Urinary bladder (tissue), 4 donors: ENCODE measurements around the gene GRIA1. TPM values are rescaled to one million over a fixed set of nuclear protein-coding genes. Genes with fewer than 3 reads are reported as not detected.

Experiments used
- DNase-seq: peaks from one replicate; pipeline ENCODE4 v3.0.0-alpha.2; 2015; ENCODE audit errors: extremely low spot score
- H3K27ac ChIP-seq: one replicate; pipeline ENCODE4 v1.5.1; 2013; ENCODE audit warnings: low read depth, mild to moderate bottlenecking, moderate library complexity
- H3K36me3 ChIP-seq: one replicate; pipeline ENCODE4 v1.6.1; 2013; ENCODE audit warnings: mild to moderate bottlenecking, moderate library complexity; ENCODE audit not compliant: insufficient read depth
- H3K4me1 ChIP-seq: one replicate; pipeline ENCODE4 v1.6.1; 2013; ENCODE audit warnings: mild to moderate bottlenecking, moderate library complexity; ENCODE audit not compliant: insufficient read depth
- H3K4me3 ChIP-seq: one replicate; pipeline ENCODE4 v1.5.1; 2013; ENCODE audit warnings: low read depth, low read length
- WGBS: extraction: QIAGEN DNeasy Blood & Tissue Kit; methylation state at CpG from one replicate; pipeline ENCODE4 v1.1.7; 2013; 5-methylcytosine and 5-hydroxymethylcytosine counted together
- polyA plus RNA-seq: library from polyadenylated mRNA; stranded (reverse); fragments of 200-250 nt; gene quantifications from one replicate; pipeline ENCODE4 v1.2.3, GENCODE V29; 2013
- total RNA-seq: library from RNA; depleted of rRNA; stranded (reverse); fragments of >200 nt; gene quantifications from one replicate; pipeline ENCODE4 v1.2.3, GENCODE V29; 2014
- donor health status: healthy with polysubstance abuse.
- donor health status: healthy.

Gene GRIA1
- total and polyA plus RNA-seq, 2 donors: 0.27 to 3.0 TPM

DNA sequence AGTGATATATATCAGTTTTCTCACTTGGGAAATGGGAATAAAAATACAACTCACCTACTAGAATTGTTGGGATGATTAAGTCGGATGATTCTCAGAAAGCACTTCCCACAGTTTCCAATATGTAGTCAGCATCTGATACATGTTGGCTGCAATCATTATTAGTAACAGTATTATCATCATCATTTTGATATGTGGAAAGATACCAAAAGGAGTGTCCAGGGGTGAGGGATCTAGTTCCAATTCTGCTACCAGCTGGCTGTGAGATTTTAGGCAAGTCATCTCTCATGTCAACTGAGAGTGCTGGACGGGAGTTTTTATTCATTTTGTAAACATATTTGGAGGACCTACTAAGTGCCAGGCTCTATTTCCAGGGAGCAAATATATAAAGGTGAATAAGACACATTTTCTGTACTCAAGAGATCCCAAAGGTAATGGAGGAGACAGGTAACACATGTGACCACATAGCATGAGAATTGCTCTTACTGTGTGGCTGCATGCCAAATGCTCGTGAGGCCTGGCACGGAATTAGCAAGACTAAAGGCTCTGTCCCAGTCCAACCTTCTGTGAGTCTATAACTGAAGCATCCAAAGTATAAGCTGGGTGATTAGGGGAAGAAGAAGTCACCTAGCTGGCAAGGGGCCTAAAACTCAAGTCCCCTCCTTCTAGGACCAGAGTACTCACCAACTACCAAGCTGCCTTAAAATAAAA, 83.0 kb downstream of the GRIA1 start:
- no peak for DNase-seq
- Histone ChIP-seq H3K36me3 (no peaks in the 10 kb centered on the region), H3K4me1 (no peaks in the 10 kb centered on the region), H3K27ac (no peak overlapping the region), H3K4me3 (no peak overlapping the region)
- 52% methylated on average over 4 of the region's 4 CpGs for WGBS

DNA sequence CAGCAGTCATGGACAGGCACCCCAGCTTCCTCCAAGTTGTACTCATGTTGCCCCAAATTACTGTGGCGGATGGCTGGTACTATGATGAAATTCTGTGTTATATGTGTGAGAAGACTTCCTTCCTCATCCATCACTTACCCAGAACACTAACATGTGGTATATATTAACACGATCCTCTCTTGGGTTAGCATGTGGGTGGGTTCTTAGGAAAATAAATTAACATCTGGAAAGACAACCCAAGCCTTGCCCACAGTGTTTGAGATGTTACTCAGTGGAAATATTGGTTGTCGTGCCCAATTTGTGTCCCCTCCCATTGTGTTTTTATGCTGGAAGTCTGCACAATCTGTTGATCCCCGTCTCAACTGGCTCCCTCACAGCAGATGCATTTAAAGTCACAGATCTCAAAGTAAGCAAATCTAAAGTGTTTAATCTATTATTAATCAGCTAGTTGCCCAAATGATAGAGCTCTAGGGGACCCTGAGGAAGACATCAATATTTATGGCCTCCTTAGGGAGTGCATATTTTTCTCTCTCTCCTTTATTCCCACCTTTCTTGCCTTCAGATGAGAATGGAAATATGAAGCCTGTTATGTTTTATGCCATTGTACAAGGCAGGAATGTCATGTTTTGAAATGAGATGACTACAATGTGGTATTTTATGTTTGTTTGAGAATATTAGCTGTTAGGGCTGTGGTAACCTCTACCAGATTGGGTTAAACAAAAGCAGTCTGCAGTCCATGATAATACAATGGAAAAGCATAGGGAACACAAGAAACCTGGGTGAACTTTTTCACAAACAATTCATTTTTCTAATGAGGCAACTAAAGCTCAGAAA, 93.9 kb downstream of the GRIA1 start:
- H3K27ac ChIP-seq: no peak overlapping the region
- WGBS: 53% methylated on average over 4 of the region's 4 CpGs
- no peaks in the 10 kb centered on the region for H3K4me1 ChIP-seq
- no peak overlapping the region for H3K4me3 ChIP-seq
- H3K36me3 ChIP-seq: no peaks in the 10 kb centered on the region
- DNase-seq: no peak

DNA sequence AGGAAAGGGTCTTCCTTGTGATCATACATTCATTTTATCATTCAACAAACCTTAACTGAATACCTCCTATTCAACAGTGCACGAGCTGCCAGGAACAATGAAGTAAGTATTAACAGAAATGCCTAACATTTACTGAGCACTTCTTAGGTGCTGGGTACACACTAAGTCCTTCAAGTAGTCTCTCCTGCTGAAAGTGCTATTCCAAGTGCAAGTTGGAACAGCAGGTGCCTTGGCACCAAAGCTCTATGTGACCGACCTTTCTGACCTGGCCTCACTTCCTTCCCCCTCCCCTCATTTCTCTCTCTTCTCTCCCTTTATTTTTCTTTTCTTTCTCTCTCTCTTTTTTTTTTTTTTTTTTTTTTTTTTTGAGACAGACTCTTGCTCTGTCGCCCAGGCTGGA, 94.5 kb downstream of the GRIA1 start:
- Histone ChIP-seq H3K4me3 (no peak overlapping the region), H3K4me1 (no peaks in the 10 kb centered on the region), H3K27ac (no peak overlapping the region), H3K36me3 (no peaks in the 10 kb centered on the region)
- WGBS: 81% methylated on average over 3 of the region's 3 CpGs
- no peak for DNase-seq

DNA sequence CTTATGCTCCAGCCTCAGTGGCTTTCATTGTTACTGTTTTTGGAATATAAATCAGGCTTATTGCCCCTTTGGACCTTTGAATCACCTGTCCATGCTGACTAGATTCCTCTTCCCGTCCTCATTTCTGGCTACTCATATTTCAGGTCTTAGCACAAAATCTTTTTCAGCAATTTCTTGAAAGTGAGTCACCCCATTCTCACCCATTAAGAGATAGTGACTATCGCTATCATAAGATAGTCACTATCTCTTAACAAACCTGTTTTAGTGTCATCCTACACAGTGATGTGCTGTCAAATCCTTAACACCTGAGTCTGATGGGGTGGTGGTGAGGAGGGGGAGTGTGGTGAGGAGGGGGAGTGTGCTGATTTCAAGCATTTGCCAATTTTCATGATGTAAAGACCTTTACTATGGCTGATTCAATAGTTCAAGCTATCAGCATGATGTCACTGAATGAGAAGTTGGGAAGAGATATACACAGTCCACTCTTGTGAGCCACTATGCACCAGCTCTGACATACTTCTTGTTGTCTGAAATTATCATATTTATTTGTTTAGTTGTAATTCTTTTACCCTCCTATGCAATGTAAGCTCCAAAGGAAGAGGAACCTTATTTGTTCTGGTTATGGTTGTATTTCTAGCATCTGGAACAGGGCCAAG, 95.3 kb downstream of the GRIA1 start:
- no peaks in the 10 kb centered on the region for H3K36me3 ChIP-seq
- no peaks in the 10 kb centered on the region for H3K4me1 ChIP-seq
- no peak for DNase-seq
- WGBS: 45% methylated on average over 2 of the region's 2 CpGs
- no peak overlapping the region for H3K4me3 ChIP-seq
- H3K27ac ChIP-seq: no peak overlapping the region

DNA sequence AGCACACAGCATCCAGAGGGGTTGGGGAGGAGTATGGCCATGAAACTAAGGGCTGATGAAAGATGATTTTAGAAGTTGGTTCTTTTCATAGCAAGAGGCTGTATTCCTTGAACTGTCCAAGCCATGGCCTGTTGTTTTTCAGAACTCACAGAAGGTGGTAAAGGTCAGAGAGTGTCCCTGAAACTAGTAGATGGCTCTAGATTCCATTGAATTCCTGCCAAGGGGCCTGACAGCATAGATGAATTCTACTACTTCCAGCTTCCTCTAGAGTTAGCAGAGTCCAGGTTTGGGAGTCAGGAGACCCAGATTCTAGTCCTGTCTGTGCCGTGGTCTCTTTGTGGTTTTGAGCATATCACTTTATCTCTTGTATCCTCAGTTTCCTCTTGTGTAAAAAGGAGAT, 101.6 kb downstream of the GRIA1 start:
- Histone ChIP-seq H3K27ac (no peak overlapping the region), H3K36me3 (no peaks in the 10 kb centered on the region), H3K4me3 (no peak overlapping the region), H3K4me1 (no peaks in the 10 kb centered on the region)
- no peak for DNase-seq
- WGBS: 79% methylated on average over 1 of the region's 1 CpG

DNA sequence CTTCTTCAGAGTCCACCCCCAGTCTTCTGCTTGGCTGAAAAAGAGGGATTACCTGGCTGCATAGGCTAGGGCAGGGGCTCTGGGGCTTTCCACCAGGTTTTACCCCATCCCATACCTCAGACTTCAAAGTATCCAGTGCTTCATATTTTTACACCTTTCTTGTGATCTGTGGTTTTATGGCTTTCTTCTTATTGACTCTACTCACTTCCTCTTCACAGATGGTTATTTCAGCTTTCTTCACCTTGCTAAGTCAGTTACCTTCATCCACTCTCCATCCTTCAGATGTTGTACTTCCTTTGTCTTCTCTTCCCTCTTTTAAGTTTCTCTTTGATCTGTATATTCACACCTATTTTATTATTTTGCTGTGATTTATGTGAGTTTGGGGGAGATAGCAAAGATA, 104.3 kb downstream of the GRIA1 start:
- H3K4me3 ChIP-seq: no peak overlapping the region
- H3K36me3 ChIP-seq: no peaks in the 10 kb centered on the region
- no peaks in the 10 kb centered on the region for H3K4me1 ChIP-seq
- no peak overlapping the region for H3K27ac ChIP-seq
- no peak for DNase-seq

DNA sequence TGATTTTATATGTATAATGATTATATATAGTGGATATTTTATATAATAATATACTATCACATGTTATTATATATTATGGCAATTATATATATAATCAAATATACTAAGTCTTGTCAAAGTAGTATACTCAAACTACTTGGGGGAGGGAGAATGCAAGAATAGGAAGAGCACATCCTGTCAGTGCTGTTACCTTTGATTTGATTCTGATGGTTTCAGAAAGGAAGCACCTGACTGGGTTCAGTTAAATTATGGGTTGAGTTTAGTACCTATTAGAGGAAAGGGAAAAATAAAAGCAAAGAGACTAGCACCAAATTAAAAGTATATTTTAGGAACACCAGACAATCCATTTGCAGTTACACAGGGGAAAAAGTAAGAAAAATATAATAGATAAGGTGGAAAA, 107.6 kb downstream of the GRIA1 start:
- no peak for DNase-seq
- Histone ChIP-seq H3K4me3 (no peak overlapping the region), H3K36me3 (no peaks in the 10 kb centered on the region), H3K4me1 (no peaks in the 10 kb centered on the region), H3K27ac (no peak overlapping the region)

DNA sequence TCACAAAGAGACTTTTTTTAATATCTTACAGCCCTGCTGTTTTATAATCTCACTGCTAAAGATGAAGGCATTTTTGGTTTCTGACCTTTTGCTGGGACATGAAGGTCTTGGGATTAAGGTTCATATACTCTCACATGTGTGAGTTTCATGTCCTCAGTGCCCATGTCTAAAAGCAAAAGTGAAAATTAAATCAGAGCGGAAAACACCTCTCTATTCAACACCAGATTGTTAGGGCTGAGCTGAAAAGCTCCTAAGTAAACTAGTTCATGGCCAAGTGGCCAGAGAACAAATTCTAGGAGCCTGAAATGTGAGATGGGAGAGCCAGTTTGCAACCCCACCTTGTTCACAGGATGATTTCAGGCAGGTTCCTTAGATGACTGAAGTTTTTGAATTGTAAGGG, 110.9 kb downstream of the GRIA1 start:
- no peak overlapping the region for H3K27ac ChIP-seq
- DNase-seq: no peak
- H3K4me1 ChIP-seq: no peaks in the 10 kb centered on the region
- no peaks in the 10 kb centered on the region for H3K36me3 ChIP-seq
- no peak overlapping the region for H3K4me3 ChIP-seq
- WGBS: 45% methylated on average over 1 of the region's 1 CpG

DNA sequence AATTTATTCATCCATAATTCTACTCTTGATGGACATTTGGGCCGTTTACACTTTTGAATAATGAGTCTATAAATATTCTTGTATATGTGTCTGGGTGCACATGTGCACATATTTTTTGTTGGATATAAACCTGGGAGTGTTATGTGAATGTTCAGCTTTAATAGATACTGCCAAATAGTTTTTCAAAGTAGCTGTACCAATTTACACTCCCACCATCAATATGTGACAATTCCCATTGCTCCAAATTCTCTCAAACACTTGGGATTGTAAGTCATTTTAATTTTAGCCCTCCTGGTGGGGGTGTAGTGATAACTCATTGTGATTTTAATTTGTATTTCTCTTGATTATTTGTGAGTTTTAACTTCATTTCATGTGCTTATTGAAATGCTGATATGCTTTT, 114.9 kb downstream of the GRIA1 start:
- no peak overlapping the region for H3K27ac ChIP-seq
- no peaks in the 10 kb centered on the region for H3K4me1 ChIP-seq
- WGBS: 63% methylated on average over 1 of the region's 1 CpG

DNA sequence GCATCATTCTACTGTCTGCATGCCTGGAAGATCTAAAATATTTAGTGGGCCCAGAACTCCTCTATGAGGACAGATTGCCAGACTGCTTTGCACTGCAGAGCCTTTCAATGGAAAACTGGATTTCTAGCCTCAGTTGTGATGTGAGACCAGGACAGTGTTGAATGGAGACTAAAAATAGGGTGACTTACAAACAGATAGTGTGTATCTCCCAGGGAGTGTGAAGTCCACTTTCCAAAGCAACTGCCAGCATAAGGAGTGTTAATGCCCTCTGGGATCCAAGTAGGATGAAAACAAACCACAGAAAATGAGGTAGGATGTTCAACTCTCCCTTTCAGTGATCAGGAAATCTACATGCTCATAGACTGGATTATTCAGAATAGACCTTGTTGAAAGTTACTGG, 119.5 kb downstream of the GRIA1 start:
- Histone ChIP-seq H3K4me3 (no peak overlapping the region), H3K36me3 (no peaks in the 10 kb centered on the region), H3K4me1 (no peaks in the 10 kb centered on the region), H3K27ac (no peak overlapping the region)
- no peak for DNase-seq

More for the DNA sequence above, 114.9 kb downstream of the GRIA1 start:
- DNase-seq: no peak
- Histone ChIP-seq H3K4me3 (no peak overlapping the region), H3K36me3 (no peaks in the 10 kb centered on the region)

DNA sequence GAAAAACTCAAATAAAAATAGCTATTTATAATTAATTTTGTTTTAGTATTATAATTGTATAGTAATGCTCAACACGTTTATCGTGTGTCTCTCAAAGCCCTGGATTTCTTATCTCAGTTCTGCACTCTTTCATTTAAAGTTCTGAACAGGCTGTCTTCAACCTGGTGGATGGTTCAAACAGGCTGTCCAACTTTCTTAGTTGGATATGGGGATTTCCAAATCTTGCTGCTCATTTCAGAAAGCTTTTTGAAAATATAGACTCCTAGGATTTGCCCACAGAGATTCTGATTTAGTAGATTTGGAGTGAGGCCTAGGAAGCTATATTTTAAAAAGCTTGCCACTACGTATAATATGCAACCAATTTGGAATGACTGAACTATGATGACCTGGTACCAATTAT, 120.3 kb downstream of the GRIA1 start:
- 53% methylated on average over 3 of the region's 3 CpGs for WGBS
- Histone ChIP-seq H3K4me3 (no peak overlapping the region), H3K36me3 (no peaks in the 10 kb centered on the region), H3K27ac (no peak overlapping the region), H3K4me1 (no peaks in the 10 kb centered on the region)
- DNase-seq: no peak

DNA sequence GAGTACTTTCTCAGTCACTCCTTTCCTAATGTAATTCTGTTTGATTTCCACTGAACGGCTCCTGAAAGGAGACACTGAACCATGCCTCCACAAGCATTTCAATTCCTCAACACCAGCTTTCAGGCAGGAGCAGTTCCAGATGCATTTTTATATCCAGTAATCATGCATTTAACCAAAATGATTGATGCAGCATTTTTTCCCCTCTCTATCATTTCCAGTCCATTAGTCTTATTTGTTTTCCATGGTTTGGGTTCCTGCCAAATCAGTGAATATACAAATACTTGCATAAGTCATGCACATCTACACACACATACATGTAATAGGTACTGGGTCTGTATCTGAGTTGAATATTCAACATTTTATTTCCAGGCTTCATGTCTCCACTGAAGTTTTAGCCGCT, 122.7 kb downstream of the GRIA1 start:
- DNase-seq: no peak
- Histone ChIP-seq H3K27ac (no peak overlapping the region), H3K4me3 (no peak overlapping the region), H3K4me1 (no peaks in the 10 kb centered on the region), H3K36me3 (no peaks in the 10 kb centered on the region)
- WGBS: 72% methylated on average over 2 of the region's 2 CpGs

DNA sequence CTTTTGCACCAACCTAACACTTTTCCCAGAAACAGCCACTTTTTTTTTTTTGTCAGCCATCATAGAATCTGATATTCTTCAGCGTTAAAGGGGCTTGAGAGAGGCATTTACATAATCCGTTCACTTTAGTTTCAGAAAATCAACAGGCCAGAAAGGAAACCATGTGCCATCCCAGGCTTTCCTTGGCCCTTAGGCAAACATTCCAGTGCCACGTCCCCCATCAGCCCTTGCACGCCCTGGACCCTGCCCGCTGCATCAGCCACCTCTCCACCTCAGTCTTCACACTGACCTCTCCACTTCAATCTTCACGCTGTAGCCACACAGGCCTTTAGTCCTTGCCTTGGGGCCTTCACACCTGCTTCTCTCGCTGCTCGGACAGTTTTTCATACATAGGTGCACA, 123.2 kb downstream of the GRIA1 start:
- H3K27ac ChIP-seq: no peak overlapping the region
- H3K4me1 ChIP-seq: no peaks in the 10 kb centered on the region
- no peak overlapping the region for H3K4me3 ChIP-seq
- H3K36me3 ChIP-seq: no peaks in the 10 kb centered on the region
- 80% methylated on average over 8 of the region's 8 CpGs for WGBS
- DNase-seq: no peak

DNA sequence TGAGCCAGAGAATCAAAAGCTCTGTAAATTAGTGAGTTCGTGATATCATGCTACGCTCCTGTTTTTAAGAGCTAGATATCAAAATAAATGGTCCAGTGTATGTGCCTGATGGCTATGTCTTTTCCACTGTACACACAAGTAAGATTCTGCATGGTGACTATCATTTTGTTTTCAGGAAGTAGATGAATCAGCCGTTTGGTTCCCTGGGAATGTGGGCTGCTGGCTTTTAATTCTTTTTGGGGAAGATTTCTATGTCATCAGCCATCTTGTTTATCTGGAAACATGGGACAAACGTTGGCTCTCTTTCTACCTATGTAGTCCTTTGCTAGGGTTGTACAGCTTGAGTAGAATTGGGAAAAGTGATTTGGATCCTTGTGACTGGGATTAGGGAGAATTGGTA, 126.7 kb downstream of the GRIA1 start:
- Histone ChIP-seq H3K4me3 (no peak overlapping the region), H3K4me1 (no peaks in the 10 kb centered on the region), H3K36me3 (no peaks in the 10 kb centered on the region), H3K27ac (no peak overlapping the region)
- WGBS: 71% methylated on average over 4 of the region's 4 CpGs
- no peak for DNase-seq
